Measurements from ENCODE around the gene HIBADH.

GRCh38 chr7:27586825-27587224, 75.9 kb downstream of the HIBADH start:
- TF ChIP-seq, protein P1, sequence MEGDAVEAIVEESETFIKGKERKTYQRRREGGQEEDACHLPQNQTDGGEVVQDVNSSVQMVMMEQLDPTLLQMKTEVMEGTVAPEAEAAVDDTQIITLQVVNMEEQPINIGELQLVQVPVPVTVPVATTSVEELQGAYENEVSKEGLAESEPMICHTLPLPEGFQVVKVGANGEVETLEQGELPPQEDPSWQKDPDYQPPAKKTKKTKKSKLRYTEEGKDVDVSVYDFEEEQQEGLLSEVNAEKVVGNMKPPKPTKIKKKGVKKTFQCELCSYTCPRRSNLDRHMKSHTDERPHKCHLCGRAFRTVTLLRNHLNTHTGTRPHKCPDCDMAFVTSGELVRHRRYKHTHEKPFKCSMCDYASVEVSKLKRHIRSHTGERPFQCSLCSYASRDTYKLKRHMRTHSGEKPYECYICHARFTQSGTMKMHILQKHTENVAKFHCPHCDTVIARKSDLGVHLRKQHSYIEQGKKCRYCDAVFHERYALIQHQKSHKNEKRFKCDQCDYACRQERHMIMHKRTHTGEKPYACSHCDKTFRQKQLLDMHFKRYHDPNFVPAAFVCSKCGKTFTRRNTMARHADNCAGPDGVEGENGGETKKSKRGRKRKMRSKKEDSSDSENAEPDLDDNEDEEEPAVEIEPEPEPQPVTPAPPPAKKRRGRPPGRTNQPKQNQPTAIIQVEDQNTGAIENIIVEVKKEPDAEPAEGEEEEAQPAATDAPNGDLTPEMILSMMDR (IDR thresholded peaks at IDR 0.05) = no peak
- TF ChIP-seq SIN3A (IDR thresholded peaks at IDR 0.05; ENCODE audit: borderline replicate concordance, insufficient read depth, low read depth, low read length) = no peak

All from Panc1 (cell line).